Activated T-cell treated with anti-CD3 and anti-CD28 coated beads, Interleukin-2, amount 50 U/mL, for 48 hours (primary cell): Measurements from ENCODE around the gene ACMSD.
"Not testable (repeated sequence)": the region's sequence is repeated elsewhere in the genome, so short reads cannot be mapped to it uniquely, and the experiment has no call there.

ENCODE experiments used
- DNase-seq, 2 experiments: peaks; one replicate each; pipeline ENCODE4 v3.0.0-alpha.2; 2020

ACMSD gene

GRCh38 chr2:134838143-134838620, at the start of gene ACMSD:
Gene ACMSD (plus strand): TSS chr2:134838616. CDS start chr2:134838683, 67 bp downstream.
- no peak for DNase-seq

DNA sequence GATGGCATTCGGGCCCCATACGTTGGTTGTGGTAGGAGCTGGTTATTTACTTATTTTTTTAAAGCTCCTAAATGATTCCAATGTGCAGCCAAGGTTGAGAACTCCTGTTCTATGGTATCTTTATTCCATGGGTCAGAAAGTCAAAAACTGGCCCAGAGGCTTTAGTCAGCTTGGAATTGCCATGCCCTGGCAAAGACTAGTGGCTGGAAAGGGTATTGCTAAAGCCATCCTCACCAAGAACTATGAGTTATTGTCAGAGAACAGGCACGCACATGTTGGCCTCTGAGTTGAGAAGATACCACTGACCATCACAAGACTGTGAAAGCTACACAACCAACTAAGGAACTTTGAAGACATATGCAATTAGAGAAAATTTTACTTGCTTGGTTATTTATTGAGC, 47.9 kb upstream of the ACMSD start:
- DNase-seq = no peak

DNA sequence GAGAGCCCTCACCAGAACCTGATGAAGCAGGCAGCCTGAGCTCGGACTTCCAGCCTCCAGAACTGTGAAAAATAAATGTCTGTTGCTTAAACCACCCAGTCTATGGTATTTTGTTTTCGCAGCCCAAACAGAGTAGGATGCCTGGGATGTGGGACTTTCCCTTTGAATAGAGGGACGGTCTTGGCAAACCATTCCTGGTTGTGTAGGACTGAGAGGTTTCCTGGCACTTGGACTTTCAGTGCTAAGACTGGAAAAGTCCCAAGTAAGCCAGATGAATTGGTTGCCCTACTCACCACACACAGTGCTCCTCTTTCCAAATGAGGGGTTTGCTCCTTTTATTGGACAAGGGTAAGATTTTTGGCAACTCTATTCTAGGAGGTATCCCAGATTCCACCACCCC, 46.8 kb upstream of the ACMSD start:
- no peak for DNase-seq

- no peak for DNase-seq
Measured at GRCh38 chr2:134792186-134792585, 46.2 kb upstream of the ACMSD start.

DNA sequence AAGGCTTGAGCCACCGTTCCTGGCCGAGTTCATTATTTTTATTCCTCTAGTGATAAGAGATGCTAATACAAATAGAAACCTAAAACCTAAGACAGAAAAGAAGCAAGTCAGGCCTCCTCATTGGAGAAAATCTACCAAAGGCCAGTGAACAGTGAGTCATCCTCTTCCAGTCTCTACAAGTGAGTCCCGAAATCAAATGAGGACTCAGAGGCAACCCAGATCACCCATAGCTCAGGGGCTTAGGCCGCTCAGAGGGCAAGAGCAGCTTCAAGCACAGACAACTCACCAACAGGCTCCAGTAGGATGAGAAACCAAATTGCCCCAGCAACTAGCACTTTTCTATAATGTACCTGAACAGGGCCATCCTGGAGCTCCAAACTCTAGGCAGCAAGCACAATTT, 42.7 kb upstream of the ACMSD start:
- DNase-seq = no peak

- DNase-seq = no peak
Measured at GRCh38 chr2:134796373-134796772, 42.0 kb upstream of the ACMSD start.

DNA sequence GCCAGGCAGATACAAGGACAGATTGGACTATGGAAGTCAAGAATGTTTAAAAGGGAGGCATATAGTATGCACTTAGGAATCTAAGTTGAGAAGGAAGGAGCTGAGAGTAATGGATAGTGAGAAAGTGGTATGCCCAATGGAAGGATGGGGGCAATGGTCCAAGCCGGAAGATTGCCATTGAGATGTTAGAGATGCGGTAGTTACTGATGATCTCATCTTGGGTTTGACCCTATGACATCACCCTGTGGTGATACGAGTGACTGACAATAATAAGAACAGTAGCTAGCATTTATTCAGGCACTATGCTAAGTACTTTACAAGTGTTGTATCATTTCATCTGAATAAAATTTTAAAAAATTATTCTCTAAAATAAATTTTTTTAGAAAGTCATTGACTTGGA, 38.5 kb upstream of the ACMSD start:
- DNase-seq = no peak

- DNase-seq = no peak
Measured at GRCh38 chr2:134800341-134800740, 38.1 kb upstream of the ACMSD start.

GRCh38 chr2:134803609-134804405, 34.6 kb upstream of the ACMSD start:
- DNase-seq = peak; percentile 38 to 47

GRCh38 chr2:134815741-134816140, 22.7 kb upstream of the ACMSD start:
- DNase-seq = no peak

GRCh38 chr2:134818321-134818720, 20.1 kb upstream of the ACMSD start:
- no peak for DNase-seq

DNA sequence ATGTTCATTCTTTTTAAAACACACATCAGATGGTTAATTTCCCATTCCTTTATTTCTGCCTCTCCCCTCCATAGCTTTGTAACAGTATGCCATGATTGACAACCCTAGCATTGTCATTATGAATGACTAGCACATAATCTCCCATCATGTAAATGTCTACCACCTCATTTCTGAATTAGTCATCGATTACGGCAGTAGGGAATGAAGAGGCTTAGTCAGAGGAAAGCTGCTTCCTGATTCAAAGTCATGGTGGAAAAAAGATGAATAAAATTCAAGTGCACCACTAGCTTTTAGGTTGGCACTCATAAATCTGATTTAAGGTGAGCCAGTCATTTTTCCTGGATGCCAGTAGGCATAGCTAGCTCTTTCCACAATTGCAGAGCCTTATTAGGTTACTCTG, 19.1 kb upstream of the ACMSD start:
- no peak for DNase-seq

DNA sequence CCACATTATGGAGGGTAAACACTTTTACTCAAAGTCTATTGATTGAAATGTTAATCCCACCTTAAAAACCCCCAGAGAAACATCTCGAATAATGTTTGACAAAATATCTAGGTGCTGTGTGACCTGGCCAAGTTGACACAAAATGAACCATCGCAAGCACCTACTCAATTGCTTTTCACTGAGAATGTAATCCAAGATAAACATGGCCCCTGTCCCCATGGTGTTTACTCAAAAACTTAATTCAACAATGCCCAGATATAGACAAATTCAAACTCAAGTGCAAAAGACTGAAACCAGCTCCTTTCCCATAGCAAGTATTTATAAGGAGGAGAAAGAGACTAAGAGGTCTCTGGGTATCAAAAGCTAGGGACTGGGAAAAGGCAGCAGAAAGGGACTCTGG, 15.0 kb upstream of the ACMSD start:
- no peak for DNase-seq

GRCh38 chr2:134823832-134824231, 14.6 kb upstream of the ACMSD start:
- no peak for DNase-seq

DNA sequence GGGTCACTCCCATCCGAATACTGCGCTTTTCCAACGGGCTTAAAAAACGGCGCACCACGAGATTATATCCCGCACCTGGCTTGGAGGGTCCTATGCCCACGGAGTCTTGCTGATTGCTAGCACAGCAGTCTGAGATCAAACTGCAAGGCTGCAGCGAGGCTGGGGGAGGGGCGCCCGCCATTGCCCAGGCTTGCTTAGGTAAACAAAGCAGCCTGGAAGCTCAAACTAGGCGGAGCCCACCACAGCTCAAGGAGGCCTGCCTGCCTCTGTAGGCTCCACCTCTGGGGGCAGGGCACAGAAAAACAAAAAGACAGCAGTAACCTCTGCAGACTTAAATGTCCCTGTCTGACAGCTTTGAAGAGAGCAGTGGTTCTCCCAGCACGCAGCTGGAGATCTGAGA, 12.7 kb upstream of the ACMSD start:
- DNase-seq = not testable (repeated sequence)

DNA sequence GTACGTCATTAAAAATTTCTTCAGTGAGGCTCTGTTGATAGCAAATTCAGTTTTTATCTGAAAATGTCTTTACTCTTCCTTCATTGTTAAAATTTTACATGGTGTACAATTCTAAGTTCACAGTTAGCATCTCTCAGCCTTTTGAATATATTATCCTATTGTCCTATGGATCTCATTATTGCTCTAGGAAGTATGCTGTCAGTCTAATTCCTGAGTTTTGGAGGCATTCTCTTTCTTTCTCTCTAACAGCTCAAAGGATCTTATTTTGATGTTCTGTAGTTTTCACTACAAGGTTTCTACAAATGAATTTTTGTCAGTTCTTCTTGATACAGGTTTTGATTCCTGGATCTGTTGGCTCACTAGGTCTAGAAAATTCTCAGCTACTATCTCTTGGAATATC, 2.9 kb upstream of the ACMSD start:
- DNase-seq = no peak

DNA sequence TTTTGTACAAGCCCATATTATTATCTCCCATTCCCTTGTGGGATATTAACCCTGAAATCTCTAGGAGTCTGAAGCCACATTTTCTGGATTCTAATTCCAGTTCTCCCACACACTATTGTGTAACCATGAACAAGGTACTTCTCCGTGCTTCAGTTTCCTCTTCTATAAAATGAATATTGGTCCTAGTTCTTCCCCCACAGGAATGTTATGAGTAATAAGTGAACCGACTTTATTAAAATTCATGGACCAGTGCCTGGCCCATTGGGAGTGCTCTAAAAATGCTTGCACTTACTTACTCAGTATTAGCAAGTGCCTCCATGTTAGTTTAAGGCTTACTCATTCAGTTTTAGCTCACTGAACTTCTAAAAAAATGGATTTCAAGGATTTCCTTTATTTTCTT, 1.4 kb upstream of the ACMSD start:
- no peak for DNase-seq

- no peak for DNase-seq
Measured at GRCh38 chr2:134839649-134840048, 1.2 kb downstream of the ACMSD start.

GRCh38 chr2:134842930-134843490, 4.6 kb downstream of the ACMSD start:
- no peak for DNase-seq

DNA sequence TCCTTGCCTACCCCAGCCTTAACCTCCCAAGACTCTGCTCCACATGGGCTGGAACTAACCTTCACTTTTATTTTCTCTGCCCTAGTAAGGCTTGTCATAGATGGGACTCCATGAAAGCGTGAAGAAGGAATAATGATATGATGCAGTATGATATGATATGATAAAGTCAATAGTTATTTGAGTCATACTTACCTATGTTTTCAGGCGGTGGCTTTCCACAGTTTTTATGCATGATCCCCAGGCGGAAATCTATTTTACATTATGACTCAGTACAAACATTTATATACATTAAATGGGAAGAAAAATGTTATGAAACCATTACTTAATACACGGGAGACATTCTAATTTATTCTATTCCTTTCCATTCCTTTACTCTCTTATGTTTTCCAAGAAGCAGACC, 5.6 kb downstream of the ACMSD start:
- no peak for DNase-seq

DNA sequence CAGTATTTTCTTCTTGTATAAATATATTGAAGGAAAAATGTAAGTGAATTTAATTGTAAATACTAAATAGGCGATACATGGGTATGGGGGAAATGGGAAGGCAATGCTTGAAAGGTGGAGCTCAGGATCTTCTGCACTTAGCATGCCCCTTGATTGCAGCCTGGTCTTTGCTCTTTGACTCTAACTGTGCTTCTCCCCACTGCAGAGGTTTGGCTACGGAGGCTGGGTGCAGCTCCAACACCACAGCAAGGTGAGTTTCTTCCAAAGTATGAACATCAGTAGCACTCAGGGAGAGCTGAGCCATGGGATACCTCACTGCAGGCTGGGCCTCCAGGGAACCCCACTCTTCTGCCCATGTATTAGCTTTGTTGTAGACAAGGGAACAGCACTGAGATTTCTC, 6.6 kb downstream of the ACMSD start:
- DNase-seq = no peak

GRCh38 chr2:134845719-134846118, 7.3 kb downstream of the ACMSD start:
- DNase-seq = no peak

DNA sequence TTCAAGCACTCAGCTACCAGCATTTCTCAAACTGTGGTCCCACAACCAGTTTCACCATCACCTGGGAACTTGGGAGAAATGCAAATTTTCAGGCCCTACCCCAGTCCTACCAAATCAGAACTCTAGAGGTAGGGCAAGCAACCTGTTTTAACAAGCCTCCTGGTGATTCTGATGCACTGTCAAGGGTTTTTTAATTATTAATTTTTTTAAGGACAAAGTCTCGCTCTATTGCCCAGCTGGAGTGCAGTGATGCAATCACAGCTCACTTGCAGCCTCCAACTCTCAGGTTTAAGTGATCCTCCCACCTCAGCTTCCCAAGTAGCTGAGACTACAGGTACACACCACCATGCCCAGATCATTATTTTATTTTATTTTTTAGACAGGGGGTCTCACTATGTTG, 7.8 kb downstream of the ACMSD start:
- DNase-seq = no peak

DNA sequence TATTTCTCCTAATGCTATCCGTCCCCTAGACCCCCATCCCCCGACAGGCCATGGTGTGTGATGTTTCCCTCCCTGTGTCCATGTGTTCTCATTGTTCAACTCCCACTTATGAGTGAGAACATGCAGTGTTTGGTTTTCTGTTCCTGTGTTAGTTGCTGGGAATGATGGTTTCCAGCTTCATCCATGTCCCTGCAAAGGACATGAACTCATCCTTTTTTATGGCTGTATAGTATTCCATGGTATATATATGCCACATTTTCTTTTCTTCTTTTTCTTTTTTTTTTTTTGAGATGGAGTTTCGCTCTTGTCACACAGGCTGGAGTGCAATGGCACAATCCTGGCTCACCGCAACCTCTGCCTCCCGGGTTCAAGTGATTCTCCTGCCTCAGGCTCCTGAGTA, 9.2 kb downstream of the ACMSD start:
- not testable (repeated sequence) for DNase-seq

- no peak for DNase-seq
Measured at GRCh38 chr2:134852518-134852917, 14.1 kb downstream of the ACMSD start.
